Measurements from ENCODE around the gene TASL. TPM values are rescaled to one million over a fixed set of nuclear protein-coding genes. Genes with fewer than 3 reads are reported as not detected.
"Not testable (repeated sequence)": the region's sequence is repeated elsewhere in the genome, so short reads cannot be mapped to it uniquely, and the experiment has no call there.

The TASL gene
- total and polyA plus RNA-seq, 5 donors from 2014 or later: 2.2 to 5.0 (median 3.2) TPM

GRCh38 chrX:30572678-30573077 is 4.9 kb downstream of the TASL start:
- H3K27ac ChIP-seq (ENCODE audit: insufficient read depth, low read length, poor library complexity, severe bottlenecking): peak overlapping the region; percentile 41
- H3K27me3 Mint-ChIP-seq: no peaks in the 10 kb centered on the region
- no peaks in the 10 kb centered on the region for H3K36me3 ChIP-seq (ENCODE audit: control insufficient read depth, insufficient read depth, low read length)
- ATAC-seq (ENCODE audit: low read depth in 2 of 2) (no peak), DNase-seq (no peak)
- H3K4me3 Mint-ChIP-seq: peak overlapping the region in 1 of 4 donors; percentile 91
- H3K9me3 ChIP-seq (ENCODE audit: control insufficient read depth in 2 of 2, low read length in 2 of 2): no peaks in the 10 kb centered on the region
- H3K4me1 ChIP-seq (ENCODE audit: control insufficient read depth, insufficient read depth, low read length, poor library complexity, severe bottlenecking): peaks cover 15% of the 10 kb centered on the region
- H3K36me3 Mint-ChIP-seq: no peaks in the 10 kb centered on the region
- H3K4me1 Mint-ChIP-seq: peaks cover 5 to 31% (median 23%) of the 10 kb centered on the region in 4 donors
- peak overlapping the region; percentile 45 for H3K4me3 ChIP-seq (ENCODE audit: low read depth, low read length)
- peak overlapping the region in 1 of 3 donors; percentile 4 for H3K27ac Mint-ChIP-seq
- H3K27me3 ChIP-seq (ENCODE audit: control insufficient read depth, insufficient read depth, low read length): no peaks in the 10 kb centered on the region
- peaks cover 0 to 1% (median 0%) of the 10 kb centered on the region in 7 donors for H3K9me3 Mint-ChIP-seq

- H3K27me3 Mint-ChIP-seq: no peaks in the 10 kb centered on the region
- peak overlapping the region in 1 of 4 donors; percentile 91 for H3K4me3 Mint-ChIP-seq
- no peaks in the 10 kb centered on the region for H3K36me3 Mint-ChIP-seq
- Histone ChIP-seq H3K4me1 (ENCODE audit: control insufficient read depth, insufficient read depth, low read length, poor library complexity, severe bottlenecking) (peaks cover 15% of the 10 kb centered on the region), H3K27me3 (ENCODE audit: control insufficient read depth, insufficient read depth, low read length) (no peaks in the 10 kb centered on the region), H3K36me3 (ENCODE audit: control insufficient read depth, insufficient read depth, low read length) (no peaks in the 10 kb centered on the region), H3K27ac (ENCODE audit: insufficient read depth, low read length, poor library complexity, severe bottlenecking) (peak overlapping the region; percentile 41), H3K4me3 (ENCODE audit: low read depth, low read length) (no peak overlapping the region), H3K9me3 (ENCODE audit: control insufficient read depth in 2 of 2, low read length in 2 of 2) (no peaks in the 10 kb centered on the region)
- H3K9me3 Mint-ChIP-seq: peaks cover 0 to 1% (median 0%) of the 10 kb centered on the region in 7 donors
- H3K27ac Mint-ChIP-seq: no peak overlapping the region
- no peak for ATAC-seq (ENCODE audit: low read depth in 2 of 2)
- peaks cover 5 to 31% (median 22%) of the 10 kb centered on the region in 4 donors for H3K4me1 Mint-ChIP-seq
- DNase-seq: no peak
Observed at GRCh38 chrX:30572004-30572403, 5.6 kb downstream of the TASL start.

GRCh38 chrX:30570505-30570904 is 7.1 kb downstream of the TASL start:
- H3K27me3 Mint-ChIP-seq: no peaks in the 10 kb centered on the region
- no peaks in the 10 kb centered on the region for H3K27me3 ChIP-seq (ENCODE audit: control insufficient read depth, insufficient read depth, low read length)
- no peaks in the 10 kb centered on the region for H3K36me3 ChIP-seq (ENCODE audit: control insufficient read depth, insufficient read depth, low read length)
- no peak overlapping the region for H3K27ac ChIP-seq (ENCODE audit: insufficient read depth, low read length, poor library complexity, severe bottlenecking)
- H3K27ac Mint-ChIP-seq: no peak overlapping the region
- no peaks in the 10 kb centered on the region for H3K9me3 ChIP-seq (ENCODE audit: control insufficient read depth in 2 of 2, low read length in 2 of 2)
- no peaks in the 10 kb centered on the region for H3K36me3 Mint-ChIP-seq
- peak in 1 of 2 donors; percentile 44 for ATAC-seq (ENCODE audit: low read depth in 2 of 2)
- peaks cover 0 to 1% (median 0%) of the 10 kb centered on the region in 7 donors for H3K9me3 Mint-ChIP-seq
- no peak overlapping the region for H3K4me3 ChIP-seq (ENCODE audit: low read depth, low read length)
- peak in 2 of 3 donors; percentile 38 to 61 for DNase-seq
- peaks cover 15% of the 10 kb centered on the region for H3K4me1 ChIP-seq (ENCODE audit: control insufficient read depth, insufficient read depth, low read length, poor library complexity, severe bottlenecking)
- no peak overlapping the region for H3K4me3 Mint-ChIP-seq
- peaks cover 5 to 31% (median 21%) of the 10 kb centered on the region in 4 donors for H3K4me1 Mint-ChIP-seq

- Mint-ChIP-seq H3K4me1 (peaks cover 5 to 39% (median 14%) of the 10 kb centered on the region in 4 donors), H3K27me3 (no peaks in the 10 kb centered on the region), H3K4me3 (peak overlapping the region in 2 of 4 donors; percentile 16 to 45), H3K36me3 (no peaks in the 10 kb centered on the region), H3K27ac (peak overlapping the region; percentile 7 to 79 (median 61)), H3K9me3 (peaks cover 0 to 1% (median 0%) of the 10 kb centered on the region in 7 donors)
- Histone ChIP-seq H3K9me3 (ENCODE audit: control insufficient read depth in 2 of 2, low read length in 2 of 2) (no peaks in the 10 kb centered on the region), H3K27me3 (ENCODE audit: control insufficient read depth, insufficient read depth, low read length) (no peaks in the 10 kb centered on the region), H3K36me3 (ENCODE audit: control insufficient read depth, insufficient read depth, low read length) (no peaks in the 10 kb centered on the region), H3K4me1 (ENCODE audit: control insufficient read depth, insufficient read depth, low read length, poor library complexity, severe bottlenecking) (peaks cover 12% of the 10 kb centered on the region), H3K4me3 (ENCODE audit: low read depth, low read length) (no peak overlapping the region), H3K27ac (ENCODE audit: insufficient read depth, low read length, poor library complexity, severe bottlenecking) (no peak overlapping the region)
- ATAC-seq (ENCODE audit: low read depth in 2 of 2) (peak in 1 of 2 donors; percentile 46), DNase-seq (peak in 1 of 3 donors; percentile 17)
Observed at GRCh38 chrX:30568136-30568535, 9.4 kb downstream of the TASL start.

GRCh38 chrX:30563070-30563469 is 14.5 kb downstream of the TASL start:
- not testable (repeated sequence) for H3K27ac ChIP-seq (ENCODE audit: insufficient read depth, low read length, poor library complexity, severe bottlenecking); H3K27me3 Mint-ChIP-seq; DNase-seq; ATAC-seq (ENCODE audit: low read depth in 2 of 2); H3K9me3 ChIP-seq (ENCODE audit: control insufficient read depth in 2 of 2, low read length in 2 of 2); H3K4me3 Mint-ChIP-seq; H3K27me3 ChIP-seq (ENCODE audit: control insufficient read depth, insufficient read depth, low read length); H3K36me3 Mint-ChIP-seq; H3K4me3 ChIP-seq (ENCODE audit: low read depth, low read length); H3K9me3 Mint-ChIP-seq; H3K4me1 ChIP-seq (ENCODE audit: control insufficient read depth, insufficient read depth, low read length, poor library complexity, severe bottlenecking); H3K36me3 ChIP-seq (ENCODE audit: control insufficient read depth, insufficient read depth, low read length)
- H3K4me1 Mint-ChIP-seq: peaks cover 0 to 16% (median 5%) of the 10 kb centered on the region in 4 donors
- H3K27ac Mint-ChIP-seq: peak overlapping the region in 1 of 3 donors; percentile 42

- peaks cover 3% of the 10 kb centered on the region for H3K36me3 Mint-ChIP-seq
- H3K4me3 Mint-ChIP-seq: no peak overlapping the region
- Histone ChIP-seq H3K36me3 (ENCODE audit: control insufficient read depth, insufficient read depth, low read length) (peaks cover 7% of the 10 kb centered on the region), H3K27ac (ENCODE audit: insufficient read depth, low read length, poor library complexity, severe bottlenecking) (no peak overlapping the region), H3K9me3 (ENCODE audit: control insufficient read depth in 2 of 2, low read length in 2 of 2) (no peaks in the 10 kb centered on the region), H3K27me3 (ENCODE audit: control insufficient read depth, insufficient read depth, low read length) (no peaks in the 10 kb centered on the region), H3K4me1 (ENCODE audit: control insufficient read depth, insufficient read depth, low read length, poor library complexity, severe bottlenecking) (no peaks in the 10 kb centered on the region), H3K4me3 (ENCODE audit: low read depth, low read length) (no peak overlapping the region)
- H3K27ac Mint-ChIP-seq: no peak overlapping the region
- no peaks in the 10 kb centered on the region for H3K27me3 Mint-ChIP-seq
- H3K9me3 Mint-ChIP-seq: peaks cover 0 to 2% (median 0%) of the 10 kb centered on the region in 7 donors
- ATAC-seq (ENCODE audit: low read depth in 2 of 2) (no peak), DNase-seq (no peak)
- peaks cover 0 to 15% (median 4%) of the 10 kb centered on the region in 4 donors for H3K4me1 Mint-ChIP-seq
Observed at GRCh38 chrX:30561191-30561590, 16.4 kb downstream of the TASL start.

GRCh38 chrX:30538271-30538670 is 39.3 kb downstream of the TASL start:
- peaks cover 0 to 5% (median 0%) of the 10 kb centered on the region in 7 donors for H3K9me3 Mint-ChIP-seq
- ATAC-seq (ENCODE audit: low read depth in 2 of 2) (no peak), DNase-seq (no peak)
- H3K27me3 Mint-ChIP-seq: peaks cover 4% of the 10 kb centered on the region
- no peak overlapping the region for H3K27ac Mint-ChIP-seq
- Histone ChIP-seq H3K4me3 (ENCODE audit: low read depth, low read length) (no peak overlapping the region), H3K27ac (ENCODE audit: insufficient read depth, low read length, poor library complexity, severe bottlenecking) (no peak overlapping the region), H3K9me3 (ENCODE audit: control insufficient read depth in 2 of 2, low read length in 2 of 2) (no peaks in the 10 kb centered on the region), H3K36me3 (ENCODE audit: control insufficient read depth, insufficient read depth, low read length) (no peaks in the 10 kb centered on the region), H3K27me3 (ENCODE audit: control insufficient read depth, insufficient read depth, low read length) (no peaks in the 10 kb centered on the region), H3K4me1 (ENCODE audit: control insufficient read depth, insufficient read depth, low read length, poor library complexity, severe bottlenecking) (no peaks in the 10 kb centered on the region)
- H3K4me1 Mint-ChIP-seq: peaks cover 0 to 2% (median 0%) of the 10 kb centered on the region in 4 donors
- H3K4me3 Mint-ChIP-seq: no peak overlapping the region
- H3K36me3 Mint-ChIP-seq: no peaks in the 10 kb centered on the region

GRCh38 chrX:30533835-30534234 is 43.7 kb downstream of the TASL start:
- Mint-ChIP-seq H3K4me3 (no peak overlapping the region), H3K9me3 (peaks cover 0 to 7% (median 0%) of the 10 kb centered on the region in 7 donors), H3K36me3 (no peaks in the 10 kb centered on the region), H3K27me3 (peaks cover 4% of the 10 kb centered on the region), H3K4me1 (peaks cover 0 to 2% (median 0%) of the 10 kb centered on the region in 4 donors), H3K27ac (no peak overlapping the region)
- Histone ChIP-seq H3K36me3 (ENCODE audit: control insufficient read depth, insufficient read depth, low read length) (no peaks in the 10 kb centered on the region), H3K9me3 (ENCODE audit: control insufficient read depth in 2 of 2, low read length in 2 of 2) (no peaks in the 10 kb centered on the region), H3K4me1 (ENCODE audit: control insufficient read depth, insufficient read depth, low read length, poor library complexity, severe bottlenecking) (no peaks in the 10 kb centered on the region), H3K4me3 (ENCODE audit: low read depth, low read length) (no peak overlapping the region), H3K27ac (ENCODE audit: insufficient read depth, low read length, poor library complexity, severe bottlenecking) (no peak overlapping the region), H3K27me3 (ENCODE audit: control insufficient read depth, insufficient read depth, low read length) (no peaks in the 10 kb centered on the region)
- ATAC-seq (ENCODE audit: low read depth in 2 of 2) (no peak), DNase-seq (no peak)

All from CD4-positive, CD25-positive, alpha-beta regulatory T cell (primary cell).